Activated T-cell treated with anti-CD3 and anti-CD28 coated beads for 24 hours (primary cell): Measurements from ENCODE around the gene INIP.

Experiments
- DNase-seq: peaks from one replicate; pipeline ENCODE4 v3.0.0-alpha.2; 2020; ENCODE audit warnings: low read depth

INIP gene

DNA sequence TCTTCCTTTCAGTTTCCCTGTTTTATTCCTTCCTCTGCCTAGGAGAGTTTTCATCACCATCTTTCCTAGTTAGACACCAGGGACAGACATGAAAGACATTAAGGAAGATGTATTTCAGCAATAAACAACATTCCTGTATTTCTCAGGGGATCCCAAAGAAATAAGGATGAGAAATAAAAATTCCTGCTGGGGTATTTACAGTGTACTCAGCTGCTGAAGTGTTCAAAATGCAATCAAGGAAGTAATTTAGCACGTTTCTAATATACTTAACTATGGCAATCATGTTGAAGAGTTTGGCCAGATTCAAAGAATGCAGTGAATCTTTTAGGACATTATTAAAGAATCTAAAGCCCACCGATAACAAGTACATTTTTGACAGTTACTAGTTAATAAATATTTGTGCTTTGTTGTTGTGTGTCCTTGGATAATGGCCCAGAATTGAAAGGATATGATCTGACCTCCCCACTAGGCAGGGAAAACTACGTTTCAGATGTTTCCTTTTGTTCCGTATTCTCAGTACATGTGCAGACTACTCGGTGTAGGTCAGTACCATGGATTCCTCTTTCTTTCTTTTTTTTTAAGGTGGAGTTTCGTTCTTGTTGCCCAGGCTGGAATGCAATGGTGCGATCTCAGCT lies 46.8 kb downstream of the INIP start:
- DNase-seq: no peak

DNA sequence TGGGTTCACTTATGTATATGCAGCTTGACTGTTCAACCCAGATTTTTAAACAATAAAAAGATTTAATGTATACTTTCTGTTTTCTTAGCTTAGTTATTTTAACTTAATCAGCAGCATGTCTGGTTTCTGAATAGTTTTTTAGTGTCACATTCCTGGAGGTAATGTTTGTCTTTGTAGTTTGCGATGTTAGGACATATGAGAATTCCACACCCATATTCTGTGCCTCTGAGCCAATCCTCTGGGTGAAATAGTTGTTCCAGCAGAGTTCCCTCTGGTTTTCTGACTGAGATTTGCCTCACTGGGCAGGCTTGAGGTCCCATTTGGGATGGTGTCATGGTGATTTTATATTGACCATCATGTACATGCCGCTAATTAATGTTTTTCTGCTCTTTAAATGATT lies 48.6 kb downstream of the INIP start:
- DNase-seq: no peak

DNA sequence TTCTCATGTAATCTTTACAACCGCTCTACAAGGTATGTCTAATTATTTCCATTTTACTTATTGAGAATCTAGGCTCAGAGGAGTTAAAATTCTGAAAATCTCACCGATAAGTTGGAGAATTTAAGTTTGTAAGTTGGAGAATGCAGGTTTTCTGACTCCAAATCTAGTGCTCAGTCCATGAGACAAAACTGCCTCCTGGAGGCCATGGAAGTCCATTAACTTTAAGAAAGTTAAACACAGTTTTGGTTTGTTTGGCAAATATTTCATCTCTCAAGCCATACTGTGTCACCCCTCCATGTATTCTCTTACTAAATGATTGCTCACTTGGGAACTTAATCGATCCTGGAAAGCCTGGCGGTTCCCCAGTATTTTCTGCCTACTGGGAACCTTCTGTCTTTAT lies 52.6 kb downstream of the INIP start:
- DNase-seq: no peak

DNA sequence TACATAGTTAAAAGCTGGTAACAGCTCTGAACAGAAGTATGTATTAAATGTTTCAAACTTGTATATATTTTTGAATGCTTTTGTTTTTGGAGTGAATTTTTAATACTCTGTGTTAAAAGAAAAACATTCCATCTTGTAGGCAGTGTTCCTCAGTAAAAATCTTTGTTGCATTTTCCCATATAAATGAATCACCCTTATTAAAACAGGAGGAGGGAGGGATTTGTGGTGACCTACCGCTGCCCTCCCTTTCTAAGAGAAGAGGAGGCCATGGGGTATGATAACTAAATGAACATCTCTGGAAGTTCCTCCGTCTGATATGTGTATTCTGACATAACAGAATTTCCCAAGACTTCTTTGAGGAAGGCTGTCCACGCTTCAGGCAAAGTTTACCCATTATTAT lies 53.4 kb downstream of the INIP start:
- DNase-seq: no peak

DNA sequence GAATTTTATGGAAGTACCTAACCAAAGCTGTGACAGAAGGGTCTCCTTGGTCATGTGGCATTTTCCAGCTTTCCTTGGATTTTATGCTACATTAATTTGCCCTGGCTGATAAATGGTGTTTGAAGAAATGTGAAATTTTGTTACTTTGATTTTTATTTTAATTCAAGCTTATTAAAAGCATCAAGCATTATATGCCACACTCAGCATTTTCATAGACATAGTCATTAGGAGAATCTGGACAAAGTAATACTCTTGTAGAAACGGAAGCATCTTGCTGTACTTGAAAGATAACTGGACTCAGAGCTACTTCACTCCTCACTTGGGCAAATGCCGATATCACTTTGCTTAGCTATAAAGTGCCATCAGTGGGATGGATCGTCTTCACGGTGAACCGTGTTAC lies 54.2 kb downstream of the INIP start:
- no peak for DNase-seq

DNA sequence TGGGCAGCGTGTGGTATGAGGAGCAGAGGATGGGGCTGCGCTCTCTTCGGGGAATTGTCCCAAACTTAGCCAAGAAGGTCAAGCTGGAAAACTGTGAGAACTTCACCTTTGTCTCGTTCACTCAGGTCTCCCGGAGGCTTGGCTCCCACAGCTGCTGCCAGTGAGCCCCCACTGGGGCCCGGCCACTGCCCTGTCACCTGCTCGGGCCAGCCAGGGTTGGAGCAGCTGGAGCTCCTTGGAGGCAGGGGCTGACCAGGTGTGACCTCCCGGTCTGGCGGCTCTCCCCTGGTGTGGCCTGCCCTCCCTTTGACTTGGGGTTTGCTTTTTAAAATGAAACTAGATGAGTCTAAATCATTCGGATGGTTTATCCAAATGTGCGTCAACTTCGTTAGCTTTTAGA lies 58.0 kb downstream of the INIP start:
- DNase-seq: no peak

DNA sequence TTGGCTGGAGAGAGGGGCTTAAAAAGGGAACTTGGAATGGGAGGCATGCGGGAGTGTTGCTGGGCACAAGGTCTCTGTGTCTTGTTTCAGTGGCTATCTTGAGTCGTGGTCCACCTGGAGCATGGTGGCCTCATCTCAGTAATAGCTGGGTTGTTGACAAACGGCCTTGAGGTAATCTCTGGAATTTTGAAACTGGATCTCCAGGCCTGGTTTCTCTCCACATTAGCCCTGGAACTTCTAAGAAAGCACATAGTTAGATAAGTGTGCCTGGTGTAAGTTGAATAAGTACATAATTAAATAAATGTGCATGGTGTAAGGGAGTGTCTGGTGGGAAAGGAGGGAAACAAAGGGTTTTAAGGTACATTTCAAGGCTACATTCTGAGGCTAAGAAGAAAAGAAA lies 62.2 kb downstream of the INIP start:
- DNase-seq: no peak

DNA sequence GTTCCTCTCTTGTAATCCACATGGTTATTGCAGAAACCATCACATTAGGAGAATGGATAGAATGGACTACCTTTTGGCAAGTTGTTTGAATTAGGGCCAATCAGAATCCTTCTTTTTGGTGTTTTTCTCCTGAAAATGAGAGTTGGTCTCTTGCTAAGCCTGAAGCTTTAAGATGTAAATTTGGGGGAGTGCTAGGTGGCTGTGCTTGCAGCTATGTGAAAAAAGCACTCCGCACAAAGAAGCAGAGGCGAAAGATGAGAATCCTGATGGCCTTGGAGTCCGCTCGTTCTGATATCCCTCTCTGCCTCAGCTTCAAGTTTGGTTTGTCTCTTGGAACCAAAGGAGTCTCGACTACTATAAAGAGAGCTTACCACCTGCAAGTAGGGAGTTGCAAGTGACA lies 63.6 kb downstream of the INIP start:
- DNase-seq: no peak

DNA sequence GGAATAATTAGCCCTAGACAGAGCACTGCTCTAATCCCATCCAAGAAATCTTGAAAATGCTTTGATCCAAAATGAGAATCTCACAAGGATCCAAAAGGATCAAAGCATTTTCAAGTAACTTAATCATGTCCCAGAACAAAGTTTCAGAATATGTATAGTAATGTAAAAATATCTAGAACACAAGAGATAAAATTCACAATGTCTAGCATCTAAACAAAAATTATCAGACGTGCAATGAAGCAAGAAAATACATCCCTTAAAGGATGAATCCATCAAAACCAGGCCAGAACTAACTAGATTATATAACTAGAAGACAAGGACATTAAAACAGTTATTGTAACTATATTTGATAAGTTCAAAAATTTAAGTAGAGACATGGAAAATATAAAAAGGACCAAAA lies 69.3 kb downstream of the INIP start:
- no peak for DNase-seq

DNA sequence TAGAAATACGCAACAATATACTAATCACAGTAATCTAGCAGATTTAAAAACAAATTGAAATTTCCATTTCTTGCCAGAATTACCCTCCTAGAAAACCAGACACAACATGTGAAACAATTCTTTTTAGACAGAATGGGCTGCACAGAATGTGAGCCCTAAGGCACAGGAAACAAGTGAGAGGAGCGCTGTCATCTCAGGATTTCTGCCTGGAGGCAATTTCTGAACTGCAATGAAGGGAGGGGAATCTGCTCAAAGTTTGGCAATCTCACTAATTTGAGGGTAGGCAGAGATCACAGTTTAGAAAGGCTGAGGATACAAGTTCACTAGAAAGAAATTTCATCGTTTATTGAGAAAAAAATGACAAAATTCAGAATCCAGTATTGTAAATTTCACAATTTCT lies 70.3 kb downstream of the INIP start:
- DNase-seq: no peak

DNA sequence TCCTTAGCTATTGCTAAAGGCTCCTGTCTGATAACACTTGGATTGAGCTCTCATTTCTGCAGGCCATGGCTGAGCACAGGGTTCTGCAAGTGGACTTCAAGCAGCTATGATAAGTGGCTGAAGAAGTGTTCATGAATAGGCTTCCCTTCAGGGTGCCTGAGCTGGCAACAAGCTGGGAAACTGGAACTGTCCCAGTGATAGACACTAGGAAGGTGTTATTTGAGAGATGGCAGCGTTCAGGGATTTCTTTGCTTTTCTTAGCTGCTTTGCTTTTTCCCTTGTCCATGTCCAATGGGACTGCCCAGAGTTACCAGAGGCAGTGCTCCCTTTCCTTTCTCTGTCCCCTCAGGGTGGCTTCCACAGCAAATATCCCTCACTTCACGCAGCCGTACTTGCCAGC lies 75.8 kb downstream of the INIP start:
- DNase-seq: no peak

DNA sequence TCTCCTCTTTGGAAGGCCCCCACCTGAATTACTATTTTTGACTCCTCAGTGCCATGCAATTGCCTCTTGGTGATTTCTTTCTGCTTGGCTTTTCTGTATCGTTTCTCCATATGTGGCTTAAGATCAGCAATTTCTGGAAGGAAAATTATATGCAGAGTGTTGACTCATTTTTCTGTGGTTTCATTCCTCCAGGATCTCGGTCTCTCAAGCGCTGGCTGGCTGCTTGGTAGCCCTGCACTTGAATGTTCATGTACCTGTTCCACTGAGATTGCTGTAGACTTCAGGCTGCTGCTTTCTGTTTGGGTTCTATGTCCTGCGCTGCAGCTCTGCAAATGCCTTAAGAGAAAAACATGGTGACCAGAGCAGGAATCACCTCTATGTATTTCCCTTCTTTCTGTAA lies 77.6 kb downstream of the INIP start:
- DNase-seq: no peak
